SW480 (cell line): ENCODE measurements around the gene KRI1.
"Not testable (repeated sequence)": the region's sequence is repeated elsewhere in the genome, so short reads cannot be mapped to it uniquely, and the experiment has no call there.

ENCODE experiments used
- DNase-seq: peaks from one replicate; pipeline ENCODE4 v3.0.0-alpha.2; 2016; ENCODE audit warnings: low spot score

The KRI1 gene

GRCh38 chr19:10550336-10550735, 15.5 kb downstream of the KRI1 start:
- DNase-seq: no peak

- no peak for DNase-seq
These were observed 16.1 kb downstream of the KRI1 start for GRCh38 chr19:10549733-10550132.

- no peak for DNase-seq
These were observed 17.0 kb downstream of the KRI1 start for GRCh38 chr19:10548746-10549276.

- no peak for DNase-seq
These were observed 19.0 kb downstream of the KRI1 start for GRCh38 chr19:10546817-10547216.

- no peak for DNase-seq
These were observed 21.0 kb downstream of the KRI1 start for GRCh38 chr19:10544753-10545251.

- no peak for DNase-seq
These were observed 21.5 kb downstream of the KRI1 start for GRCh38 chr19:10544242-10544752.

GRCh38 chr19:10543420-10544241, 22.2 kb downstream of the KRI1 start, which contains the start of gene ATG4D:
Gene ATG4D, plus strand, starts transcription at chr19:10543904. Its CDS starts 187 bp downstream, at chr19:10544091.
- DNase-seq: peak; percentile 87

GRCh38 chr19:10543059-10543419, 22.8 kb downstream of the KRI1 start:
- DNase-seq: no peak

- not testable (repeated sequence) for DNase-seq
These were observed 26.8 kb downstream of the KRI1 start for GRCh38 chr19:10539016-10539415.

- DNase-seq: no peak
These were observed 27.4 kb downstream of the KRI1 start for GRCh38 chr19:10538204-10538983.

- no peak for DNase-seq
These were observed 28.1 kb downstream of the KRI1 start for GRCh38 chr19:10537668-10538067.

GRCh38 chr19:10535613-10536012, 30.2 kb downstream of the KRI1 start:
- no peak for DNase-seq

GRCh38 chr19:10533646-10534386, 32.0 kb downstream of the KRI1 start:
- DNase-seq: no peak

- DNase-seq: no peak
These were observed 33.4 kb downstream of the KRI1 start for GRCh38 chr19:10532457-10532856.

- DNase-seq: not testable (repeated sequence)
These were observed 38.9 kb downstream of the KRI1 start for GRCh38 chr19:10526887-10527286.

GRCh38 chr19:10525636-10526035, 40.2 kb downstream of the KRI1 start:
- DNase-seq: no peak

GRCh38 chr19:10523135-10523636, 42.6 kb downstream of the KRI1 start:
- DNase-seq: no peak

GRCh38 chr19:10521461-10522171, 44.2 kb downstream of the KRI1 start:
- no peak for DNase-seq

- no peak for DNase-seq
These were observed 45.0 kb downstream of the KRI1 start for GRCh38 chr19:10520652-10521318.

GRCh38 chr19:10519421-10519820, 46.4 kb downstream of the KRI1 start:
- no peak for DNase-seq
